H9 (cell line): ENCODE measurements around the gene SLC12A4. TPM values are rescaled to one million over a fixed set of nuclear protein-coding genes. Genes with fewer than 3 reads are reported as not detected.

Experiments
- DNase-seq: peaks from one replicate; pipeline ENCODE4 v3.0.0-alpha.2; 2017
- H2AFZ ChIP-seq: one replicate; pipeline ENCODE4 v1.6.1; 2013; ENCODE audit warnings: mild to moderate bottlenecking, low read length, control low read depth, moderate library complexity
- H2AK5ac ChIP-seq: 2 replicates; pipeline ENCODE4 v1.6.1; 2013; ENCODE audit warnings: low read length, control low read depth, mixed read lengths; ENCODE audit not compliant: insufficient read length
- H2BK120ac ChIP-seq: one replicate; pipeline ENCODE4 v1.6.1; 2013; ENCODE audit warnings: low read depth, mild to moderate bottlenecking, low read length, control low read depth, inconsistent platforms; ENCODE audit not compliant: poor library complexity, severe bottlenecking
- H2BK12ac ChIP-seq: 2 replicates; pipeline ENCODE4 v1.6.1; 2013; ENCODE audit warnings: low read length, control low read depth, mixed read lengths, low read depth; ENCODE audit not compliant: insufficient read length
- H2BK15ac ChIP-seq: 2 replicates; pipeline ENCODE4 v1.6.1; 2013; ENCODE audit warnings: low read depth, low read length, control low read depth
- H2BK20ac ChIP-seq: one replicate; pipeline ENCODE4 v1.6.1; 2013; ENCODE audit warnings: low read depth, mild to moderate bottlenecking, low read length, control low read depth, inconsistent platforms; ENCODE audit not compliant: poor library complexity, severe bottlenecking
- H2BK5ac ChIP-seq: 2 replicates; pipeline ENCODE4 v1.6.1; 2013; ENCODE audit warnings: low read length, control low read depth, mixed read lengths; ENCODE audit not compliant: insufficient read length
- H3K14ac ChIP-seq: 2 replicates; pipeline ENCODE4 v1.6.1; 2013; ENCODE audit warnings: low read length, control low read depth; ENCODE audit not compliant: insufficient read depth
- H3K18ac ChIP-seq: 2 replicates; pipeline ENCODE4 v1.6.1; 2013; ENCODE audit warnings: low read depth, mild to moderate bottlenecking, mixed read lengths, low read length, control low read depth; ENCODE audit not compliant: insufficient read length
- H3K23ac ChIP-seq: 2 replicates; pipeline ENCODE4 v1.6.1; 2013; ENCODE audit warnings: low read length, control low read depth, mixed read lengths, low read depth; ENCODE audit not compliant: insufficient read length
- H3K23me2 ChIP-seq: 2 replicates; pipeline ENCODE4 v1.6.1; 2013; ENCODE audit warnings: low read depth, mild to moderate bottlenecking, mixed read lengths, low read length, control low read depth; ENCODE audit not compliant: insufficient read length, poor library complexity, severe bottlenecking
- H3K27ac ChIP-seq: 2 replicates; pipeline ENCODE4 v1.5.1; 2013; ENCODE audit warnings: low read length, control low read depth, mixed read lengths, low read depth; ENCODE audit not compliant: insufficient read length
- H3K27me3 ChIP-seq: 2 replicates; pipeline ENCODE4 v1.6.1; 2013; ENCODE audit warnings: low read length, control low read depth, inconsistent platforms; ENCODE audit not compliant: insufficient read depth
- H3K4ac ChIP-seq: 2 replicates; pipeline ENCODE4 v1.6.1; 2013; ENCODE audit warnings: low read depth, mild to moderate bottlenecking, control low read depth, inconsistent platforms, low read length, moderate library complexity
- H3K4me1 ChIP-seq: 2 replicates; pipeline ENCODE4 v1.6.1; 2013; ENCODE audit warnings: low read length, control low read depth, inconsistent platforms; ENCODE audit not compliant: insufficient read depth
- H3K4me2 ChIP-seq: 2 replicates; pipeline ENCODE4 v1.6.1; 2013; ENCODE audit warnings: low read length, control low read depth, mixed read lengths; ENCODE audit not compliant: insufficient read length, insufficient read depth
- H3K56ac ChIP-seq: 2 replicates; pipeline ENCODE4 v1.6.1; 2013; ENCODE audit warnings: low read depth, mild to moderate bottlenecking, mixed read lengths, low read length, control low read depth; ENCODE audit not compliant: insufficient read length
- H3K79me1 ChIP-seq: 2 replicates; pipeline ENCODE4 v1.6.1; 2013; ENCODE audit warnings: low read depth, mild to moderate bottlenecking, moderate library complexity, low read length, control low read depth, inconsistent platforms; ENCODE audit not compliant: insufficient read depth, poor library complexity, severe bottlenecking
- H3K79me2 ChIP-seq: 2 replicates; pipeline ENCODE4 v1.6.1; 2013; ENCODE audit warnings: low read length, control low read depth, inconsistent platforms; ENCODE audit not compliant: insufficient read depth
- H3K9ac ChIP-seq: 2 replicates; pipeline ENCODE4 v1.6.1; 2013; ENCODE audit warnings: low read length, control low read depth, mixed read lengths; ENCODE audit not compliant: insufficient read length; ENCODE audit errors: extremely low read depth
- H3K9me3 ChIP-seq: one replicate; pipeline ENCODE4 v1.6.1; 2013; ENCODE audit warnings: low read depth, low read length, inconsistent platforms; ENCODE audit not compliant: control insufficient read depth
- H3T11ph ChIP-seq: one replicate; pipeline ENCODE4 v1.6.1; 2013; ENCODE audit warnings: mild to moderate bottlenecking, low read length, control low read depth, inconsistent platforms
- H4K20me1 ChIP-seq: one replicate; pipeline ENCODE4 v1.6.1; 2013; ENCODE audit not compliant: control insufficient read depth, insufficient read length, insufficient read depth
- H4K5ac ChIP-seq: 2 replicates; pipeline ENCODE4 v1.6.1; 2013; ENCODE audit warnings: low read depth, mild to moderate bottlenecking, mixed read lengths, low read length, control low read depth; ENCODE audit not compliant: insufficient read length
- H4K8ac ChIP-seq: replicated peaks from 2 replicates; pipeline ENCODE4 v1.6.1; 2013; ENCODE audit warnings: low read length, control low read depth, mixed read lengths, low read depth; ENCODE audit not compliant: insufficient read length
- H4K91ac ChIP-seq: 2 replicates; pipeline ENCODE4 v1.6.1; 2013; ENCODE audit warnings: low read depth, mild to moderate bottlenecking, moderate library complexity, mixed read lengths, low read length, control low read depth; ENCODE audit not compliant: insufficient read length
- H3K27ac Mint-ChIP-seq, 3 experiments: 2 replicates in 2 of 3; 3 replicates in 1 of 3; pipeline ENCODE4 v1.8.0; 2020 to 2021; ENCODE audit warnings: mixed read lengths in 3 of 3, mild to moderate bottlenecking in 1 of 3, moderate library complexity in 1 of 3
- H3K27me3 Mint-ChIP-seq: 2 replicates; pipeline ENCODE4 v1.8.0; 2021; ENCODE audit warnings: low read depth, mild to moderate bottlenecking, moderate library complexity, mixed read lengths
- H3K36me3 Mint-ChIP-seq, 3 experiments: 2 replicates in 2 of 3; 3 replicates in 1 of 3; pipeline ENCODE4 v1.8.0; 2020 to 2021; ENCODE audit warnings: low read depth in 3 of 3, mixed read lengths in 3 of 3; ENCODE audit not compliant: insufficient read depth in 1 of 3
- H3K4me1 Mint-ChIP-seq, 2 experiments: 2 replicates each; pipeline ENCODE4 v1.8.0; 2020; ENCODE audit warnings: mixed read lengths in 2 of 2
- H3K4me3 Mint-ChIP-seq, 2 experiments: 2 replicates in 1 of 2; 3 replicates in 1 of 2; pipeline ENCODE4 v1.8.0; 2020 to 2021; ENCODE audit warnings: mild to moderate bottlenecking in 2 of 2, mixed read lengths in 2 of 2, moderate library complexity in 1 of 2
- H3K9me3 Mint-ChIP-seq, 2 experiments: 2 replicates in 1 of 2; 3 replicates in 1 of 2; pipeline ENCODE4 v1.8.0; 2020; ENCODE audit warnings: mild to moderate bottlenecking in 2 of 2, mixed read lengths in 2 of 2, moderate library complexity in 1 of 2
- WGBS: extraction: QIAGEN DNeasy Blood & Tissue Kit; methylation state at CpG from one replicate; pipeline ENCODE4 v1.1.7; 2013; ENCODE audit warnings: missing lambda C conversion rate, low lambda C conversion rate, mixed read lengths; ENCODE audit not compliant: insufficient read length; ENCODE audit errors: extremely low coverage; 5-methylcytosine and 5-hydroxymethylcytosine counted together
- total RNA-seq: library from RNA; stranded (reverse); gene quantifications from 2 replicates; pipeline ENCODE4 v1.2.1, GENCODE V29; 2021
- TF ChIP-seq, protein P1 (sequence below): fragments of 200-600 bp; sonication (generic); conservative IDR thresholded peaks from 3 replicates; pipeline ENCODE4 v1.8.0; 2021; ENCODE audit warnings: antibody characterized with exemption, mild to moderate bottlenecking

Gene SLC12A4
- total RNA-seq, 1 experiment from 2014 or later = 46.7 TPM

DNA sequence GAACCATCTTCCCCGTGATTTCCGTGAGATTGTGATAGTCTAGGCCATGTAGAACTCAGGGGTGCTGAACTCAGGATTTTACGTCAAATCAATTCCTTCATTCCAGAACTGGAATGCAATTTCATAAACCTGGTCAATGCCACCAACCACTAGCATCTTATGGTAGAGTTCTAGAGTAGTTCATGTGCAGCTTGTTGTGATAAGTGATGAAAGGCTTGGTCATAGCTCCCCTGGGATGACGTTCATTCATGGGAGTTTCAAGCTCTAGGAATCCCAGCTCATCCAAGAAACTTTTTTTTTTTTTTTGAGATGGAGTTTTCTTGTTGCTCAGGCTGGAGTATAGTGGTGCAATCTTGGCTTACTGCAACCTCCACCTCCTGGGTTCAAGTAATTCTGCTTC lies 34.6 kb upstream of the SLC12A4 start:
- H3K79me2 ChIP-seq = no peaks in the 10 kb centered on the region
- no peaks in the 10 kb centered on the region for H3K79me1 ChIP-seq
- H3K4me2 ChIP-seq = no peak overlapping the region
- H3K9me3 Mint-ChIP-seq = no peaks in the 10 kb centered on the region; a peak in 1 of 5 replicates
- H3K27me3 ChIP-seq = no peaks in the 10 kb centered on the region
- H3T11ph ChIP-seq = no peak overlapping the region
- H3K27ac ChIP-seq = no peak overlapping the region
- peaks cover 5% of the 10 kb centered on the region; the same call in 1 of the 2 replicates for H3K4me1 ChIP-seq
- H3K4me3 Mint-ChIP-seq = no peak overlapping the region
- no peak overlapping the region for H2BK20ac ChIP-seq
- TF ChIP-seq, protein P1, sequence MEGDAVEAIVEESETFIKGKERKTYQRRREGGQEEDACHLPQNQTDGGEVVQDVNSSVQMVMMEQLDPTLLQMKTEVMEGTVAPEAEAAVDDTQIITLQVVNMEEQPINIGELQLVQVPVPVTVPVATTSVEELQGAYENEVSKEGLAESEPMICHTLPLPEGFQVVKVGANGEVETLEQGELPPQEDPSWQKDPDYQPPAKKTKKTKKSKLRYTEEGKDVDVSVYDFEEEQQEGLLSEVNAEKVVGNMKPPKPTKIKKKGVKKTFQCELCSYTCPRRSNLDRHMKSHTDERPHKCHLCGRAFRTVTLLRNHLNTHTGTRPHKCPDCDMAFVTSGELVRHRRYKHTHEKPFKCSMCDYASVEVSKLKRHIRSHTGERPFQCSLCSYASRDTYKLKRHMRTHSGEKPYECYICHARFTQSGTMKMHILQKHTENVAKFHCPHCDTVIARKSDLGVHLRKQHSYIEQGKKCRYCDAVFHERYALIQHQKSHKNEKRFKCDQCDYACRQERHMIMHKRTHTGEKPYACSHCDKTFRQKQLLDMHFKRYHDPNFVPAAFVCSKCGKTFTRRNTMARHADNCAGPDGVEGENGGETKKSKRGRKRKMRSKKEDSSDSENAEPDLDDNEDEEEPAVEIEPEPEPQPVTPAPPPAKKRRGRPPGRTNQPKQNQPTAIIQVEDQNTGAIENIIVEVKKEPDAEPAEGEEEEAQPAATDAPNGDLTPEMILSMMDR = no peak
- H3K9me3 ChIP-seq = no peaks in the 10 kb centered on the region
- no CpG with 5 or more reads among the region's 4 CpGs for WGBS
- H4K91ac ChIP-seq = no peak overlapping the region
- H2AFZ ChIP-seq = no peak overlapping the region
- H2BK15ac ChIP-seq = no peak overlapping the region
- no peak overlapping the region for H3K56ac ChIP-seq
- peaks cover 7% of the 10 kb centered on the region; the same call in 1 of the 2 replicates for H3K27me3 Mint-ChIP-seq
- peaks cover 0 to 3% (median 0%) of the 10 kb centered on the region in 3 experiments; a peak in 2 of 7 replicates for H3K36me3 Mint-ChIP-seq
- no peaks in the 10 kb centered on the region for H3K23me2 ChIP-seq
- H4K8ac ChIP-seq = no peak overlapping the region
- no peak overlapping the region for H4K5ac ChIP-seq
- H3K18ac ChIP-seq = no peak overlapping the region
- H2AK5ac ChIP-seq = no peak overlapping the region
- no peak overlapping the region for H3K9ac ChIP-seq
- H3K4ac ChIP-seq = no peak overlapping the region
- no peak overlapping the region for H2BK12ac ChIP-seq
- no peak overlapping the region for H2BK5ac ChIP-seq
- H4K20me1 ChIP-seq = no peaks in the 10 kb centered on the region
- DNase-seq = no peak
- no peak overlapping the region for H3K14ac ChIP-seq
- no peak overlapping the region for H3K23ac ChIP-seq
- H3K27ac Mint-ChIP-seq = no peak overlapping the region
- H2BK120ac ChIP-seq = no peak overlapping the region
- H3K4me1 Mint-ChIP-seq = peaks cover 6 to 12% of the 10 kb centered on the region in 2 experiments
